Activated CD8-positive, alpha-beta memory T cell treated with anti-CD3 and anti-CD28 coated beads for 36 hours (primary cell): Measurements from ENCODE around the gene EXOC4. TPM values are rescaled to one million over a fixed set of nuclear protein-coding genes. Genes with fewer than 3 reads are reported as not detected.
"Not testable (repeated sequence)": the region's sequence is repeated elsewhere in the genome, so short reads cannot be mapped to it uniquely, and the experiment has no call there.

Source experiments
- CTCF ChIA-PET: fragments of 350-600 bp; sonication (Branson Sonifier 250); formaldehyde crosslinking; loops from one replicate; lab custom pipeline; 2021; ENCODE audit warnings: antibody characterized with exemption; lab: Charles Lee
- POLR2A ChIA-PET: fragments of 350-600 bp; sonication (Branson Sonifier 250); formaldehyde crosslinking; loops from one replicate; lab custom pipeline; 2021; ENCODE audit warnings: antibody characterized with exemption; lab: Charles Lee
- total RNA-seq, 2 experiments: library from RNA; stranded (reverse); gene quantifications; one replicate each; pipeline ENCODE4 v1.2.3, GENCODE V29; 2021

The EXOC4 gene
- total RNA-seq, 2 experiments from 2014 or later = 44.2 to 51.7 TPM

DNA sequence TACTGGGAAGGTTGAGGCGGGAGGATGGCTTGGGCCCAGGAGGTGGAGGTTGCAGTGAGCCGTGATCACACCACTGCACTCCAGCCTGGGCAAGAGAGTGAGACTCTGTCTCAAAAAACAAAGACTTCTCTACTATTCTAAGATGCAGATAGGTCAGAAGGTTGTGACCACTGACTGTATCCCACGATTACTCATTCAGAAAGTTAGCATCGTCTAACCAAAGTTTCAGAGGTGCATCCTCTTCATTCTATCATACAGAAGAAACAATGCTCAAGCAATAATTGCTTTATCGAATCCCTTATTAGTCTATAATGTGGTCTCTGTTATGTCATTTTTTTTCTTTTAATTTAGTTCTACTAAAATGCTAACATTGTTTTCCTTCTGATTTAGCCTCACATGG is 525.6 kb downstream of the EXOC4 start:
- POLR2A ChIA-PET = no interaction called here
- CTCF ChIA-PET = no interaction called here

- CTCF ChIA-PET, POLR2A ChIA-PET: not testable (repeated sequence)
Measured at GRCh38 chr7:133779538-133779937, 526.7 kb downstream of the EXOC4 start.

DNA sequence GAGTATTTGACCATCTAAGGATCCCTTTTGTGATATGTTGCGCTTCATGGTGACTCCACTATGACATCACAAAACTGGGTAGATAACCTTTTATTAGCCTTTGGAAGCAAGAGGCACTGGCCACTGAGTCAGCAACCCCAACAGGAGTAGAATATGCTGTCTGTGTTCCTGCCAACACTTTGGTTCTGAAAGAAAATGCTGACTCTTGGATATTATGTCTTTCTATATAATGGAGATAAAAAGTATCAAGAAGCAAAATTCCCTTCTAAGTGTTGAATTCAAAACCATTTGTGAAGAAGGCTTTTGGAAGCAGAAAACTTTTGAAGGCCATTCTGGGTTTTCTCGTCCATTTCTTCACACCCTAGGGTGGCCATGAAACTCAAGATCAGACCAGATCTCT is 528.0 kb downstream of the EXOC4 start:
- ChIA-PET CTCF (interaction anchor here (1.3 kb wide), 1 partner anchor 11 kb away, joined by 3 read pairs; no protein-coding TSS in a partner anchor), POLR2A (no interaction called here)

DNA sequence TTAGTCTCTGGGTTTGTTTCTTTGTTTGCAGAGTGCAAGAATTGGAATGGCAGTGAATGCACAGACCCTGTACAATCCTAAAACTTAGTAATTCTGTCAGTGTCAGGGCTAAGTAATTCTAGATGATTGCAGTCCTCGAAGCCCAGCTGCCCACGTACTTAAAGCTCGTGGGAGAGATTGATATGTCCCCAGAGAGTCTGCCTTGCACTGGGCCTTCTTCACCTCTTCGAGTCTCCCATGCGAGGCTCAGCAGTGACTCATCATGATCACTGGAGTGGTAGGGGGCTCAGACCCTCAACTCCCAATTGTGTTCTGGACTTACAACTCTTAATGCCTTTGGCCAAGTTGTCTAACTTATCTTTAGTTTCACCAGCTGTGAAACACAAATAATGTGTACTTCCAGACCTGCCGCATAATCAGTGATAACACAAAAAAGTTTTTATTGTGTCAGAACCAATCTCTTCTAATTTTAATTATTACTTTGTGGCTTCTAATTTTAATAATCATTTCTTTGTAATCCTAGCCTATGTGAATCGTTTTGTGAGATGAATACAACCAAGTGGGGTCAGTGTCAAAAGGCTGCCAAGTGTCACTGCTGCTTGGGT is 528.7 kb downstream of the EXOC4 start:
- ChIA-PET POLR2A (no interaction called here), CTCF (interaction anchor here (1.3 kb wide), 1 partner anchor 10 kb away, joined by 3 read pairs; no protein-coding TSS in a partner anchor)

DNA sequence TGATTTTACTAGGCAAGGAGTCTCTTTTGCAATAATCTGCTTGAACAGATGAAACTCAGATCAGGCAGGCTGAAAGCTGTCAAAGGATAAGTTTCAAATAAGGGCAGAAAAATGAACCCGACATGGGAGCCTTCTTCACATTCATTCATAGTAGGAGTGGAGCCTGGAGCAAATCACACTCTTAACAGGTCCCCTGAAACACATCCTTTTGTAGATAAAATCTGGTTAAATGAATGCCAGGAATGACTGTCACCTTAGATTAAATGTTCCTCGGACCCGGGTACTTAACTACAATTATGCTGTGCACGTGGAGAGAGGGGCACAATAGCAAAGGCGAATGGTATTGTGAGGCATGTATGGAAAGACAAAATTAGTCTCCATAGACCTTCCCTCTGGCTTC is 529.6 kb downstream of the EXOC4 start:
- ChIA-PET CTCF (interaction anchor here (1.3 kb wide), 1 partner anchor 9 kb away, joined by 3 read pairs; no protein-coding TSS in a partner anchor), POLR2A (no interaction called here)

GRCh38 chr7:133783276-133783675 is 530.4 kb downstream of the EXOC4 start:
- ChIA-PET POLR2A (no interaction called here), CTCF (no interaction called here)

DNA sequence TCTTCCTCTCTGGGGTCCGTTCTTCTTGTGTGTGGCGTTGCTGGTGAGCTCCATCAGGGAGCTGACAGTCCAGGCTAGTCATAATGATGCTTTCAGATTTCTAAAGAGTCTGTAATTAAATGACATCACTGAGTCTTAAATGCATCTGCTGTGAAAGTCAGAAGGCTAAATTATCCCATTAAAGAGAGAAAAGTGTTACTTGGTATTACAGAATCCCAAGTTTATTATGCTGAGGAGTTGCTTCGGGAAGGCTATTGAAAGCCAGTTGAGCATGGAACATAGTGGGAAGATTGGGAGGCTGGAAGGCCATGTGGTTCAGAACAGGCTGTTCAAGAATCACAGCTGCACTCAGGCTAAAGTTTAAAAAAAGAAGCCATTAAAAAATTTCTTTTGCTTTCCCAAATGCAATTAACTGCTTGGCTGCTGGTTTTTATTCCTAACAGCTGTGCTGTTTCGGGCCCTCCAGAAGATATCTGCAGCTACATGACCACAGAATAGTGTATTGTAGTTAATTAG is 531.7 kb downstream of the EXOC4 start:
- CTCF ChIA-PET = no interaction called here
- POLR2A ChIA-PET = no interaction called here

- POLR2A ChIA-PET = no interaction called here
Measured at GRCh38 chr7:133786401-133786937, 533.6 kb downstream of the EXOC4 start.

GRCh38 chr7:133789974-133790373 is 537.1 kb downstream of the EXOC4 start:
- ChIA-PET POLR2A (no interaction called here), CTCF (no interaction called here)

More at GRCh38 chr7:133786401-133786937, 533.6 kb downstream of the EXOC4 start:
- CTCF ChIA-PET = no interaction called here

GRCh38 chr7:133790911-133791310 is 538.0 kb downstream of the EXOC4 start:
- CTCF ChIA-PET = no interaction called here
- POLR2A ChIA-PET = no interaction called here

DNA sequence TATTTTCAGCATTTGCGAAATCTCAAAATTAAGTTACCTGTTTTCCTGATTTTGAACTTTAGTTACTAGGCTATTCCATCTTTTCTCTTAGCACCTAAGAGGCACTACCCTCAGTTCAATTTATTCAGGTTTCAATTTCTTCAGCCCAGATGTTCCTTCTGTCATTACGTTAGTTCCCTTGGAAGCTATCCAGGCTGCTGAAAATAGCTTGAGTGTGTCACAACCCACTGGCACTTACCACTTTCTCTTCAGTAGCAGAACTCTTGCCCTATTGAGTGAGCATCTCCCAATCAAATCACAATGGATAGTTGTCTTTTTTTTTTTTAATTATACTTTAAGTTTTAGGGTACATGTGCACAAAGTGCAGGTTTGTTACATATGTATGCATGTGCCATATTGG is 541.6 kb downstream of the EXOC4 start:
- POLR2A ChIA-PET = no interaction called here
- CTCF ChIA-PET = no interaction called here

- CTCF ChIA-PET = no interaction called here
- POLR2A ChIA-PET = no interaction called here
Measured at GRCh38 chr7:133795068-133795665, 542.3 kb downstream of the EXOC4 start.

DNA sequence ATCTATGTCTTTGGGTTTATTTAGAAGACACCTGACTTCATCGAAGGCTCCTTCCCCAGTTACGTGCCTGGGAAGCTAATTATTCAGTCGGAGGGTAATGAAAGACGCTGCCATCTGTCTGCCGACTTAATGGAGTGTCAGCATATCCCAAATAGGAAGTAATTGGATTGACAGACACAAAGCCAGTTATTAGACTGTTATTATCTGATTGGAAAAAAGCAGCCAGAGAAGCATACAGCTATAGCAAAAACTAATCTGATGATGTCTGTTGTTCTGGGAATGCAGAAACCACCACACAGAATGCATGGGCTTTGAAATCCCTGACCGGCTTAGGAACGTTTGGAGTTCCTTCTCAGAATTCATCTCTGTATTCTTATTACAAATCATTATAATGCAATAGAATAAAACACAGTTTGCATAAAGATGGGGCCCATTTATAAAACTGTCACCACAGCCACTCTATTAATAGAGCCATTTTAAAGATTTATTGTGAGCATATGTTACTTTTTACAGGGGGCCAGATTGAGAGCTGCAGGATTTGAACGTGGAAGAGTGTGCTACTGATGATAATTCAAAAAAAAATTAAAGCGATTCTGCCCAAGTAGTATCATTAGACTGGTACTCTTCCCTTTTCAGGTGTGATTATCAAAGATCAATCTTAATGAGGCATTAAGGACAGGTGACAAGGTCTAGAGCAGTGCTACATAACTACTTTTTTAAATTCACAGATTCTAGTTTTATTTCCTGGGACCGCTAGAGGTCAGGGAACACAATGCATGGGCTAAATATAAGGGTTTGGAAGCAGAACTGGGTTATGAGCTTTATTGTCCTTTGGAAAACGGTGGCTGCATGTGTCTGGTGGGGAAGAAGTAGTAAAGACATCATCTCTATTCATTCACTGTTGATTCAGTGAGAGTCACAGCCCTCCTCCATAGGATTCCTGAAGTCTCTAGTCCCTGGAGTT is 544.2 kb downstream of the EXOC4 start:
- ChIA-PET CTCF (no interaction called here), POLR2A (no interaction called here)

DNA sequence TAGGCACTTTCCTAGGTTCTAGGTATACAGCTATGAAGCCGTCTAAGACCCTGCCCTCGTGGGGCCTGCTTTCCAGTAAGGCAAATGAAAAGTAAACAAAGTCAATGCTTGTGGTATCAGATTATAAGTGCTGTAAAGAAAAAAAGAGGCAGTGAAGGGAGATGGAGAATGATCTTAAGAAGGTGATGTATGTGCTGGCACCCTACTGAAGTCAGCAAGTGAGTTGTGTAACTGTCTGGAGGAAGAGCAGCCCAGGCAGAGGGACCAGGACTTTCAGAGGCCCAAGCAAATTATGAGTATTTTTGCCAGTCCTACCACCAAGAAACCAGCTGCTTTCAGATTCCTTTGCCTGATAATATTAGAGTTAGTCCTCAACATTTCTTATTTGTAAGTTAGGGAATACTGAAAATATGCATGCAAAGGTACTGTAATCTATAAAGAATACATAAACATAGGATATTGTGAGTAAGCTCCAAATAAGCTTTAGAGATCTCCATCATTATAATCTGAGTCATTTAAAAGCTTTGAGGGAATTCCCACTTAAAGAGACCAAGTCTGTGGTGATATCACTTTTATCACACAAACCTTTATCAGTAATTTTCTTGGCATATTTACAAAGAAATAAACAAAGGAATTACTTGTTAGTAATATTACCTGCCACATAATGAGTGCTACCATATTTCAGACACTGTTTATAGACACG is 545.1 kb downstream of the EXOC4 start:
- ChIA-PET CTCF (no interaction called here), POLR2A (no interaction called here)

- ChIA-PET POLR2A (no interaction called here), CTCF (no interaction called here)
Measured at GRCh38 chr7:133801341-133801740, 548.5 kb downstream of the EXOC4 start.

DNA sequence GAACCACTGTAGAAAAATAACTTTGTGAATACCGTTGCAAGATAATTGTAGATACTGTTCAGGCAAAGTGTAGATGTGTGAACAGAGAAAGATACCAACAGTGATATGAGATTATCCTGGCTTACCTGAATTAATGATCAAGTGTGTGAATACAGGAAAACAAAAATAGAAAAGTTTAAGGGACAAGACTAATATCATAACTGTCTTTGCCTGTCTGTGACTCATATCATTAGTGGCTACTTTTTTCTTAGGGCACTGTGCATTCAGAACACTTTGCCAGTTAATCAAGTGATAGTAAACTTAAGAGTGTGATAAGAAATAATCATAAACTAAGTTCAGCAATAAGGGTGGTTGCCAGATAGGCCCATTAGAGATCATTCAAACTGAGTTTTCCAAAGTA is 551.2 kb downstream of the EXOC4 start:
- ChIA-PET CTCF (no interaction called here), POLR2A (no interaction called here)

DNA sequence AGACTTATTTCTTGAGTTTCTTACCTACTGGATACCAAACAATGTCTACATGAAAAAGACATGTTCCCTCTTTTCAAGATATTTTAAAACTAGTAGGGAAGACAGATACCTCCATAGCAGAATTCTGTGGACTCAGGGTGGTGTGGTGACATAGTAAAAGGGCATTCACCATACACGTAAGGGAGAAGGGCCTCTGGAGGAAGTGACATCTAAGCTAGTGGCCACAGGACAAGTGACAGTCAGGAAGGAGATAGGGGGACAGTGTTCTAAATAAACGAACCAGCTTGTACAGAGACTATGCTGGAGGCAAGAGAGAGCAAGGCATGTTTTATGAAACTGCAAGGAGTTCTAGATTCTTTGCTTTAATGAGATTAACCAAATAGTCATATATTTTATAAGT is 552.5 kb downstream of the EXOC4 start:
- CTCF ChIA-PET = no interaction called here
- POLR2A ChIA-PET = no interaction called here

DNA sequence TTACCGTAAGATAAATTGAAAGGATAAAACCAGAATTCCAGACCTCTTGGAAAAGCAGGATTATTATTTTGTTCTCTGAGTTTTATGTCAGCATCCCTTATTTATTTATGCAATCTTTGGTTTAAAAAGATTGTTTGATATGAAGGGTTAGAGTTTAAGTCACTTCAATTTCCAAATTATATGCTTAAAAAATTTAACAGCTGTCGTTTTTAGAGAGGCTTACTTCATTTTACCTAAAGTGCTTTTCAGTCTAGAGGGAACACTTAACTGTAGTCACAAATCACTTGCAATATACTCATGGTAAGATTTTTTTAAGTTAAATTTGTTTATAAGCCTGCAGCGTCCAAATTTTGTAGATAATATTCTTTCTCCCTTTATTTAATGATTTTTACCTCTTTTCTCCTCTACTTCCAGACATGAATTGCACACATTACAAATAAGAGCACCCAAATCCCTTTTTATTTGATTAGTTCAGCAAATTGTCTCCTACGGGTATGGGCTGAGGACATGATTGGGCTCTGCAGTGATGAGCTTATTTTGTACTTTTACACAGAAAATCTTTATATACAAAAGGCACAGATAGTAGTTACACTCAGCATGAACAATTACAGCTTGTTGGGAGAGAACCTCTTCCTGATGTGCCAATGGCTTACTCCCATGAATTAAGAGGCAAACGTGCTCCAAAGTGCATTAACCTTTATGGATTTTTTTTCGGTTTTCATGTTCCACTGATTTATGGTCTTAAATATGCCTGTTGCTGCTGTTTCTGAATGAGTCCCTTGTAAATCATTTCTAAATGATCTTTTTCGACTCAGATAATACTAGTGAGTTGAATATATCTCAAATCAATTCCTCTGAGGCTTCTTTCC is 555.0 kb downstream of the EXOC4 start:
- ChIA-PET POLR2A (interaction anchor here (0.5 kb wide), 1 partner anchor 47 kb away, joined by 6 read pairs; no protein-coding TSS in a partner anchor), CTCF (no interaction called here)
